22Rv1 (cell line): ENCODE data around the gene VIPR2.
"Not testable (repeated sequence)": the region's sequence is repeated elsewhere in the genome, so short reads cannot be mapped to it uniquely, and the experiment has no call there.

Source experiments
- CTCF ChIP-seq: fragments of 450-650 bp; IDR thresholded peaks from 2 replicates; pipeline ENCODE4 v1.5.1; 2017; ENCODE audit warnings: mild to moderate bottlenecking
- ZFX ChIP-seq: fragments of 450-650 bp; IDR thresholded peaks from 2 replicates; pipeline ENCODE4 v1.6.1; 2017; ENCODE audit warnings: antibody characterized with exemption, borderline replicate concordance

DNA sequence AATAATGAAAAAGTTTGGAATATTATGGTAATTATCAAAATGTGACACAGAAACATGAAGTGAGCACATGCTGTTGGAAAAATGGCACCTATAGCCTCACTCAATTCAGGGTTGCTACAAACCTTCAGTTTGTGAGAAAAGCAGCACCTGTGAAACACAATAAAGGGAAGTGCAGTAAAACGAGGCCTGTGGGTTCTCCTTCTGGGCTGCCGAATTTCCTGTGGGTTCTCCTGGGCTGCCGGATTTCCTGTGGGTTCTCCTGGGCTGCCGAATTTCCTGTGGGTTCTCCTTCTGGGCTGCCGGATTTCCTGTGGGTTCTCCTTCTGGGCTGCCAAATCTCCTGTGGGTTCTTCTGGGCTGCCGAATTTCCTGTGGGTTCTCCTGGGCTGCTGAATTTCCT, 30.4 kb upstream of the VIPR2 start:
- not testable (repeated sequence) for TF ChIP-seq CTCF, ZFX
